H1 (cell line): ENCODE results near the gene NR2F1-AS1. TPM values are rescaled to one million over a fixed set of nuclear protein-coding genes. Genes with fewer than 3 reads are reported as not detected.

ENCODE experiments used
- JUN ChIP-seq: IDR thresholded peaks from 2 replicates; pipeline ENCODE4 v1.6.1; 2011; ENCODE audit warnings: low read depth, mild to moderate bottlenecking, improper control_type of control experiment, low read length
- KDM4A ChIP-seq: IDR thresholded peaks from one replicate; pipeline ENCODE4 v1.7.1; 2012; ENCODE audit warnings: low read depth, mild to moderate bottlenecking, moderate library complexity, low read length, inconsistent platforms; ENCODE audit not compliant: severe bottlenecking
- RFX5 ChIP-seq: IDR thresholded peaks from 2 replicates; pipeline ENCODE4 v1.6.1; 2011; ENCODE audit warnings: low read depth, low read length, improper control_type of control experiment, borderline replicate concordance
- TAF1 ChIP-seq: IDR thresholded peaks from 2 replicates; pipeline ENCODE4 v1.6.1; 2011; ENCODE audit warnings: mild to moderate bottlenecking, low read depth, low read length
- polyA plus RNA-seq, 7 experiments: library from polyadenylated mRNA; depleted of rRNA in 3 of 7; stranded (reverse) in 5 of 7; unstranded in 2 of 7; fragments of >200 nt in 5 of 7; fragments of 200-250 nt in 2 of 7; gene quantifications; 1 replicate in 5 of 7; 2 replicates in 1 of 7; 4 replicates in 1 of 7; pipeline versions ENCODE4 v1.2.1 to v1.2.3, GENCODE V29; 2011 to 2013; ENCODE audit warnings: missing spikeins in 2 of 7, mixed read lengths in 2 of 7
- total RNA-seq: library from RNA; stranded (reverse); fragmentation: NEBNext Ultra II Directional; extraction: Animal tissue kit (Norgen Biotek cat#: 25700); gene quantifications from 2 replicates; pipeline ENCODE4 v1.2.1, GENCODE V29; 2021
- TF ChIP-seq, protein P1 (sequence below): IDR thresholded peaks from 2 replicates; pipeline ENCODE4 v1.6.1; 2011; ENCODE audit warnings: low read depth, mild to moderate bottlenecking, low read length; ENCODE audit not compliant: insufficient read depth

Gene NR2F1-AS1
- total and polyA plus RNA-seq, 2 of the 8 experiments (the other 6 are each of a cell fraction or from before 2014, with no cell fraction given): 1.6 to 5.6 TPM

DNA sequence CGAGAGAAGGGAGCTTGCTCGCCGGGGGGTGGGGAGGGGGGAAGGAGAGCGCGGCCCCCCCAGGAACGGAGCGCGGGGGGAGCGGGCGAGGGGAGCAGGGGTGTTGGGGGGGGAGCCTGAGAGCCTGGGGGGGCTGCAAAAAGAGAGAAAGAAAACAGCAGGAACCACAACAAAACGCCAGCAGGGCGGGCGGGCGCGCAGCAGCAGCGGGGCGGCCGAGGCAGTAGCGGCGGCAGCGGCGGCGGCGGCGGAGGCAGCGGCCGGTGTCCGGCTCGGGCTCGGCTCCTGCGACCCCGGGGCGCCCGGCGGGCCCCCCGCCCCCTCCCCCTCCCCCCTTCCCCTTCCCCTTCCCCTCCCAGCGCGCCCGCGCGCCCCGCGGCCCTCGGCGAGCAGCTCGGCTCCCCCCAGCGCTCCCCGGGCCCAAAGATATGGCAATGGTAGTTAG is 3.6 kb upstream of the NR2F1-AS1 start (continued):
- TF ChIP-seq, protein P1, sequence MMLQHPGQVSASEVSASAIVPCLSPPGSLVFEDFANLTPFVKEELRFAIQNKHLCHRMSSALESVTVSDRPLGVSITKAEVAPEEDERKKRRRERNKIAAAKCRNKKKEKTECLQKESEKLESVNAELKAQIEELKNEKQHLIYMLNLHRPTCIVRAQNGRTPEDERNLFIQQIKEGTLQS: no peak
- TF ChIP-seq JUN (no peak), RFX5 (no peak), TAF1 (no peak), KDM4A (no peak)
